Measurements from ENCODE around the gene IQSEC2.

IQSEC2 gene

DNA sequence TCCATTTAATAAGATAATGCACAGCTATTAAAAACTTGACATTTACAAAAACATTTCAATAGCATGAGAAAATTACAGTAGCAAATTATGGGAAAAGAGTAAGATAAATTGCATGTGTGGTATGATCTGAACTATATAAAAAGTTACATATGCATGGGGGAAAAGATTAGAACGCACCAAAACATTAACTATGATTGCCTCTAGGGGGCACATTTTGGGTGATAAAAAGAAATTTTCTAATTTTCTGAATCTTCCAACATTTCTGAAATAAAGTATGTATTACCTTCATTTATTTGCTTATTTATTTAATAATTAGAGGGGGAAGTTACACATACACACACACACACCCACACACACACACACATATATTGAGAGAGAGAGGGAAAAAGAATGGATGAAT, 36.8 kb downstream of the IQSEC2 start:
- no peak for DNase-seq (ENCODE audit: low read depth)

GRCh38 chrX:53242310-53242709, 39.1 kb downstream of the IQSEC2 start:
- DNase-seq (ENCODE audit: low read depth) = no peak

- DNase-seq (ENCODE audit: low read depth) = no peak
These were observed 39.8 kb downstream of the IQSEC2 start for GRCh38 chrX:53241558-53241957.

DNA sequence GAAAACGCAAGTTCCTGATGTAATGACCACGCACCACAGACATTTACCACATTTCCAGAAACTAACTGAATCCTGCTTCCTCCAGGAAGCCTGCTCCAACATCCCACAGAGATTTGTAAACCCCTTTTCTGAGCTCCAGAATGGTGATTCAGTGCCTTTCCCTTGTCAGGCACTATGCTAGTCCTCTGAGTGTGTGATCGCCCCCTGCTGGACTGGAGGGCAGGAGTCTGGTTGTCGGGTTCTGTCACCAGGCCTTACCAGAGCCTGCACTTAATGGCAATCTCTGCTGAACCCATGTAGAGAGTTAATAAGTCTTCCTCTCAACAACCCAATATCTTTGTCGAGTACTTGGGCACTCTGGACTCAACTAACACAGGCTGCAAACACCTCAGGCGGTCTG, 41.9 kb downstream of the IQSEC2 start:
- DNase-seq (ENCODE audit: low read depth) = no peak

GRCh38 chrX:53237056-53237455, 44.3 kb downstream of the IQSEC2 start:
- DNase-seq (ENCODE audit: low read depth) = no peak

GRCh38 chrX:53236025-53236679, 45.2 kb downstream of the IQSEC2 start:
- DNase-seq (ENCODE audit: low read depth) = no peak

- DNase-seq (ENCODE audit: low read depth) = no peak
These were observed 45.8 kb downstream of the IQSEC2 start for GRCh38 chrX:53235566-53235965.

DNA sequence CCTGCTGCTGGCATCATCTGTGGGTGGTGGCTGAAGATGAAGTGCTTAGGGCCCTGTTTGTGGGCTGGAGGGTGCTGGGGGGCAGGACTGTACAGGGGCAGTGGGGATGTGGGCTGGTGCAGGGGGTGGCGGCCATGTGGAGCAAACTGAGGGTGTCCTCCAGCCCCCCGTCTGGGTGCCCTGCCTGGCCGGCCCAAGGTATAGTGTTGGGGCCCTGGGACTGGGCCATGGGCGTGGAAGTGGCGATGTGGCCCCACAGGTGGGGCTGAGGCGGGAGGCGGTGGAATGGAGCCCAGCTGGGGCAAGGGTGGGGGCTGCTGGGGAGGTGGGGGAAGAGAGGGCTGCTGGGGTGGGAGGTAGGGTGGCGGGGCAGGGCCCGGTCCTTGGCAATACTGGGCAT, 46.9 kb downstream of the IQSEC2 start:
- no peak for DNase-seq (ENCODE audit: low read depth)

DNA sequence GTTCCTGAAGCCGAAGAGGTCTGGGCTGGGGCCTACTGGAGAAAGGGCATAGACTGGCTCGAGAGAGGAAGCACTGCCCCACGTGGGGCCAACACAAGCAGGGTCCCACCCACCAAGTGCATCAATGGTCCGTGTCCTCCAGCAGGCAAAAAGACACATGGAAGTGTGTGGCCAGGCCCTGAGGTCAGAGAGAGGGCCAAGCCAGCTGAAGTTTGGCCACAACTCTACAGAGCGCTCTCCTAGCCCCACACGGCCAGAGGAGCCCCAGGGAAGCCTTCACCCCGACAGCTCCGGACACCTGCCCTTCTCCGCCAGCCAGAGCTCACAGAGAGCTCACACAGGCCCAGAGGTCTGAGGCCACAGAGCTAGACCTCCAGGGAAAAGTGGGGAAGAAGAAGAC, 47.8 kb downstream of the IQSEC2 start:
- DNase-seq (ENCODE audit: low read depth) = no peak

- no peak for DNase-seq (ENCODE audit: low read depth)
These were observed 51.3 kb downstream of the IQSEC2 start for GRCh38 chrX:53230116-53230515.

DNA sequence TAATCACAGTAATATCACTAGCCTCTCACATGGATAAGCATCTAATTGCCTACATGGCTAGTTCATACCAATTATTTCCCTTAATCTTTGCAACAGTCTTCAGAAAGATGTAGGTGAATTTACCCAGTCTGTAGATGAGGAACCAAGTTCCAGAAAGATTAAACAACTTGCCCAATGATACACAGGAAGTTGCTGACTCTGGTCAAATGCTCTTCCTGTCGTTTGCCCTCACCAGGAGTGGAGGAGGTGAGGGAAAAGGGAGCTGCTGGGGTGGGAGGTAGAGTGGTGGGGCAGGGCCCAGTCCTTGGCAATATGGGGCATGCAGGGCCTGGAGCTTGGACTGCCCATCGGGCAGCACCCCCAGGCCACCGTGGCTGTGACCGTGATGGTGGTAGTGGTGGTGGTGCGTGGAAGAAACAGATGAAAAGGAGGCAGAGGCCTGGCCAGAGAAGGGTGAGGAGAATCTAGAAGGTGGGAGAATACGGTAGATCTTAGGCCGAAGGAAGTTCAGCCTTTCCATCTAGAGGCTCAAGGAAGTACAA, 54.1 kb downstream of the IQSEC2 start:
- no peak for DNase-seq (ENCODE audit: low read depth)

DNA sequence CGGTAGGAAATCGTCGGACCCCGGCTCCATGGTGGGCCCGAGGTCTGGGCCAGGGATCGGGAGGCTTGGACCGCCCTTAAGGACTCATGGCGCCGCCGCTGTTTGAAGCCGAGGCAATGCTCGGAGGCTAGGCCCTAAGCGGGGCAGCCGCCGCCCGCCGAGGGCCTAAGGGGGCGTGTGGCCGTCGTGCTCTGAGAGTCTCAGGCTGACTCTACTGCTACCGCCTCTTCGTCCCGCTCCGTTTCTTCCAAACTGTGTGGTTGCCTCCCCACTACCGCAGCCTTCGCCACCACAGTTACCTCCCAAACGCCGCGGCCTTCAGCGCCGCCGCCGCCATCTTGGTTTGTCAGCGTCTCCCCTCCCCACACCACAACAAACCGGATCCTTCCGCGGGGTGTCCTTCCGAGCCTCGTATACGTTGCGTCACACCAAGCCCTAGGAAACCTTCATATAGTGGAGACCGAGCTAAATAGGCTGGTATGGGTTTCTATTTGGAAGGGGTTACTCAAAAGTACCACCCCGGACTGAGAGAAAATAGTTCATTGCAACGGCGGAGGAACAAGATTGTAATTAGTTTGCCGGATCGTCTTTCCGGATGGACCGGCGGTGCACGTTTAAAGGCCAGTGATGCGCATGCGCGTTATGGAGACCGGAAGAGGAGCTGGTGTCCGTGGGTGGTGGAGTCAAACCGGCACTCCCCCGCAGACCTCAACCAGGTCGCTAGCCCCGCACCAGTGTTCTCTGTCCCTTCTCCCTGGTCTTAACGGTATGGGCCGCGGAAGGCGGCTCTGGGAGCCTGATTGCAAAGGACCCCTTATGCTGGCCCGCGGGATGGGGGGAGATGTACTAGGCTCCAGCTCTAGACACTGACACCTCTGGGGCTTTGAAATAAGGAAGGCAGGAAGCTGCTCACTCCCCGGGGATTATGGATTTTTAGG, 56.3 kb downstream of the IQSEC2 start, which contains the start of gene KDM5C:
KDM5C (minus strand) TSS at position 348 of the 938 bp plus-strand sequence; CDS start at position 30, 318 bp downstream.
- DNase-seq (ENCODE audit: low read depth) = peak; percentile 85

DNA sequence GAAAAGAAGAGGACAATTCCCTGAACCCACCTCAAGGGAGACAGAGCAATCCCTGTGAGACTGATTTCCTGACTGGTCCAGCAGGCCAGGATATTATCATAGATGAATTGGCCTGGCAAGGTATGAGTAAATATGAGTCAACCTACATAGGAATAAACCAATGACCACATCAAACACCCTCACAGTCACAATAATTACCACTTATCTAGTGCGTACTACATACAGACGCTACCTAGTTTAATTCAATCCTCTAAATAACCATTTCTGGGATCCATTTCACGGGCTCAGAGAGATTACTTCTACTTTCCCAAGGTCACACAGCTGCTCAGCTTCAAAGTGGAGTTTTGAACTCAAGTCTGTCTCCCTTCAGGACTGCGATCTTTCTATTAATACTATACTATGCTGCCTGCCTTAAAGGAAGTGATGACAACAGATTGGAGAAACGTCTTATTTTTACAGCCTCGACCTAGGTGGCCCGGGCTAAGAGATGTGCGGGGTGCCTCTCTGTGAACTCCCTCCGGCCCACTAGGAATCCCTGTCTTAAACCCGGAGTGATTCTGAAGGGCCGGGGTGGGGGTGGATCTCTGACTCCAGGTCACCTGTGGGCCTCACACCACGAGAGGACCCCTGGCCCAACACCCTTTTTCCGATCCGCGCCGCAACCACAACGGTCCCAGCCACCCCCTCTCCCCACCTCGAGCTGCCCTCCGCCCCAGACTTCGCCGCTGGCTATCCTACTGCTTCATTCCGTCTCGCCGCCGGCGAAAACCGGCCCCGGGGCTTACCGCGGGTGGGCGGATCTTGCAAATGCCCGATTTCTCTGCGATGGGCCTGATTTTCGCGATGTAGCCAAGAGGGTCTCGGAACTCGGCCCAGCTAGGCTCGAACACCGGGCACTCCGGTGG, 57.2 kb downstream of the IQSEC2 start:
- DNase-seq (ENCODE audit: low read depth) = peak; percentile 74

- peak; percentile 45 for DNase-seq (ENCODE audit: low read depth)
These were observed 58.2 kb downstream of the IQSEC2 start for GRCh38 chrX:53223068-53223693.
